ENCODE results near the gene TBC1D2B.

Gene TBC1D2B

GRCh38 chr15:78097667-78098066, 20.2 kb upstream of the TBC1D2B start:
- H3K4me3 ChIP-seq (ENCODE audit: low read depth, low read length) = no peak overlapping the region
- no peak for TF ChIP-seq CTCF (IDR thresholded peaks at IDR 0.05; ENCODE audit: borderline replicate concordance, insufficient read depth, low read depth, low read length)

GRCh38 chr15:78093242-78094020, 15.9 kb upstream of the TBC1D2B start:
- TF ChIP-seq CTCF (IDR thresholded peaks at IDR 0.05; ENCODE audit: borderline replicate concordance, insufficient read depth, low read depth, low read length) = no peak
- no peak overlapping the region for H3K4me3 ChIP-seq (ENCODE audit: low read depth, low read length)

GRCh38 chr15:78092261-78093041, 14.9 kb upstream of the TBC1D2B start, which contains the start of gene SH2D7:
Gene SH2D7, plus strand, starts transcription at chr15:78092561. Its CDS starts 24 bp downstream, at chr15:78092585.
- TF ChIP-seq CTCF (IDR thresholded peaks at IDR 0.05; ENCODE audit: borderline replicate concordance, insufficient read depth, low read depth, low read length) = no peak
- no peak within 1 kb of the TSS for H3K4me3 ChIP-seq (ENCODE audit: low read depth, low read length)

- H3K4me3 ChIP-seq (ENCODE audit: low read depth, low read length) = no peak overlapping the region
- no peak for TF ChIP-seq CTCF (IDR thresholded peaks at IDR 0.05; ENCODE audit: borderline replicate concordance, insufficient read depth, low read depth, low read length)
Observed at GRCh38 chr15:78090422-78091063, 13.0 kb upstream of the TBC1D2B start.

- no peak overlapping the region for H3K4me3 ChIP-seq (ENCODE audit: low read depth, low read length)
- TF ChIP-seq CTCF (IDR thresholded peaks at IDR 0.05; ENCODE audit: borderline replicate concordance, insufficient read depth, low read depth, low read length) = no peak
Observed at GRCh38 chr15:78088773-78089080, 11.2 kb upstream of the TBC1D2B start.

- H3K4me3 ChIP-seq (ENCODE audit: low read depth, low read length) = no peak overlapping the region
- no peak for TF ChIP-seq CTCF (IDR thresholded peaks at IDR 0.05; ENCODE audit: borderline replicate concordance, insufficient read depth, low read depth, low read length)
Observed at GRCh38 chr15:78087951-78088772, 10.7 kb upstream of the TBC1D2B start.
